HepG2 (cell line): ENCODE measurements around the gene MLST8. TPM values are rescaled to one million over a fixed set of nuclear protein-coding genes. Genes with fewer than 3 reads are reported as not detected.
A peak's percentile ranks its signal among the peaks of the same experiment; 100 is the strongest.

Experiments used
- EZH2 ChIP-seq: conservative IDR thresholded peaks from 2 replicates; pipeline ENCODE4 v1.6.1; 2012; ENCODE audit warnings: mild to moderate bottlenecking, low read depth, low read length, moderate library complexity
- HOXA5 ChIP-seq: sonication (generic); formaldehyde crosslinking; IDR thresholded peaks from 2 replicates; pipeline ENCODE4 v1.4.0; 2020; ENCODE audit warnings: missing genetic modification reagents
- MEIS2 ChIP-seq: sonication (generic); formaldehyde crosslinking; IDR thresholded peaks from 2 replicates; pipeline ENCODE4 v1.9.0; 2021; ENCODE audit warnings: mild to moderate bottlenecking, missing genetic modification reagents
- PRMT3 ChIP-seq: sonication (generic); formaldehyde crosslinking; IDR thresholded peaks from 2 replicates; pipeline ENCODE4 v1.8.1; 2022; ENCODE audit warnings: low read depth, mild to moderate bottlenecking, moderate library complexity, missing genetic modification reagents, borderline replicate concordance
- RBFOX2 ChIP-seq: fragments of 200-400 bp; formaldehyde crosslinking; IDR thresholded peaks from 2 replicates; pipeline ENCODE4 v1.6.1; 2017; ENCODE audit warnings: low read depth, mild to moderate bottlenecking, low read length
- ZNF569 ChIP-seq: sonication (generic); formaldehyde crosslinking; IDR thresholded peaks from 2 replicates; pipeline ENCODE4 v1.5.0; 2020; ENCODE audit warnings: mild to moderate bottlenecking, missing genetic modification reagents, moderate library complexity, borderline replicate concordance
- ZNF570 ChIP-seq: sonication (generic); formaldehyde crosslinking; IDR thresholded peaks from 2 replicates; pipeline ENCODE4 v1.4.0; 2020; ENCODE audit warnings: mild to moderate bottlenecking, missing genetic modification reagents, borderline replicate concordance
- ZNF589 ChIP-seq: sonication (generic); formaldehyde crosslinking; conservative IDR thresholded peaks from 2 replicates; pipeline ENCODE4 v1.8.0; 2022; ENCODE audit warnings: mild to moderate bottlenecking, moderate library complexity, missing genetic modification reagents
- ZNF850 ChIP-seq: sonication (generic); formaldehyde crosslinking; conservative IDR thresholded peaks from 2 replicates; pipeline ENCODE4 v1.9.0; 2021; ENCODE audit warnings: mild to moderate bottlenecking, missing genetic modification reagents
- ZNF883 ChIP-seq: sonication (generic); formaldehyde crosslinking; IDR thresholded peaks from 2 replicates; pipeline ENCODE4 v1.5.1; 2020; ENCODE audit warnings: mild to moderate bottlenecking, missing genetic modification reagents; ENCODE audit errors: not compliant biosample characterization
- ZSCAN21 ChIP-seq: sonication (generic); formaldehyde crosslinking; IDR thresholded peaks from 2 replicates; pipeline ENCODE4 v1.8.0; 2022; ENCODE audit warnings: mild to moderate bottlenecking, missing genetic modification reagents, moderate library complexity, borderline replicate concordance
- ZSCAN29 ChIP-seq: sonication (generic); formaldehyde crosslinking; conservative IDR thresholded peaks from 2 replicates; pipeline ENCODE4 v1.4.0; 2020; ENCODE audit warnings: mild to moderate bottlenecking, missing genetic modification reagents
- polyA plus RNA-seq, 8 experiments: library from polyadenylated mRNA; depleted of rRNA in 3 of 8; stranded (reverse) in 7 of 8; unstranded in 1 of 8; fragments of >200 nt; fragmentation: Illumina TruSeq in 4 of 8; extraction: Trizol in 4 of 8; gene quantifications; 2 replicates each; pipeline versions ENCODE4 v1.2.1 to v1.2.3, GENCODE V29; 2011 to 2016; ENCODE audit warnings: low read depth in 4 of 8, missing spikeins in 1 of 8, mixed read lengths in 1 of 8; ENCODE audit not compliant: insufficient read depth in 1 of 8
- total RNA-seq, 5 experiments: library from RNA; depleted of rRNA; stranded (reverse); fragments of >200 nt; fragmentation: Illumina TruSeq; extraction: Trizol; gene quantifications; 2 replicates each; pipeline ENCODE4 v1.2.3, GENCODE V29; 2016; ENCODE audit warnings: low read depth in 1 of 5
- TF ChIP-seq, protein P1 (sequence below): sonication (generic); formaldehyde crosslinking; IDR thresholded peaks from 2 replicates; pipeline ENCODE4 v1.5.1; 2020; ENCODE audit warnings: missing genetic modification reagents, mild to moderate bottlenecking, borderline replicate concordance
- TF ChIP-seq, protein P2 (sequence below): sonication (generic); formaldehyde crosslinking; IDR thresholded peaks from 2 replicates; pipeline ENCODE4 v1.4.0; 2020; ENCODE audit warnings: mild to moderate bottlenecking, missing genetic modification reagents
- TF ChIP-seq, protein P3 (sequence below): sonication (generic); formaldehyde crosslinking; IDR thresholded peaks from 2 replicates; pipeline ENCODE4 v1.5.0; 2020; ENCODE audit warnings: missing genetic modification reagents
- TF ChIP-seq, protein P4 (sequence below): sonication (generic); formaldehyde crosslinking; IDR thresholded peaks from 2 replicates; pipeline ENCODE4 v1.5.0; 2020; ENCODE audit warnings: missing genetic modification reagents, mild to moderate bottlenecking, borderline replicate concordance
- TF ChIP-seq, protein P5 (sequence below): sonication (generic); formaldehyde crosslinking; IDR thresholded peaks from 2 replicates; pipeline ENCODE4 v1.4.0; 2020; ENCODE audit warnings: missing genetic modification reagents, borderline replicate concordance
- TF ChIP-seq, protein P6 (sequence below): sonication (generic); formaldehyde crosslinking; IDR thresholded peaks from 2 replicates; pipeline ENCODE4 v1.4.0; 2020; ENCODE audit warnings: missing genetic modification reagents

The MLST8 gene
- total and polyA plus RNA-seq, 2 of the 13 experiments (the other 11 are each of a cell fraction or from before 2014, with no cell fraction given), result 30.8 to 72.7 TPM

DNA sequence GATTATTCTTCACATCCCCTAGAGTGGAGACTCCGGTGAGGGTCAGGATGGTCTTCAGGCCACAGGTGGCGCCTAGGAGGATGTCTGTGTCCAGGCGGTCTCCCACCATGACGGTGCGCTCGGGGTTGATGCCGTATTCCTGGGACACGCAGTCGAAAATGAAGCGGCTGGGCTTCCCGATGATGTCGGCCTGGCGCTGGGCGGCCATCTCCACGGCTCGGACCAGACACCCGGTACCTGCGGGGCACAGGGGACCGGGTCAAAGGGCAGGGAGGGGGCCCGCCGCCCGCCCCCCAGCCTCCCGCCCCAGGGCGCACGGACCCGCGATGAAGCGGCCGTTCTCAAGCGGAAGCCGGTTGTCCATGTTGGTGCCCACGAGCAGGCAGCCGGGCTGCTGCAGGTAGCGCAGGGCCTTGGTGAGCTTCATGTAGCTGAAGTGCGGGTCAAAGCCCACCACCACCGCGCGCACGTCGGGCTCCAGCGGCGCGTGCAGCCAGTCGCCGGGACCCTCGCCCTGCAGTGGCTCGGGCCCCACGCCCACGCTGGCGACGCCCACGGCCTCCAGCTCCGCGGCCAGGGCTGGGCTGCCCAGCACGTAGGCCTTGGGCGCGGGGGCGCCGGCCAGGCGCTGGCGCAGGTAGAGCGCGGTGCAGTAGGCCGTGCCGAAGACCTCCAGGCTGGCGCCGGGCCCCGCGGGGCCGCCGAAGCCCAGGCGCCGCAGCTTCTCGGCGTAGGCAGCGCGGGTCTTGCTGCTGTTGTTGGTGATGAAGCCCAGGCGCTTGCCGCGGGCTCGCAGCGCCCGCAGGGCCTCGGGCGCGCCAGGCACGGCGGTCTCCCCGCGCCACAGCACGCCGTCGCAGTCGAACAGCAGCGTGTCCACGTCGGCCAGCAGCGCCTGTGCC, 8.8 kb downstream of the MLST8 start (continued):
- TF ChIP-seq, protein P1, sequence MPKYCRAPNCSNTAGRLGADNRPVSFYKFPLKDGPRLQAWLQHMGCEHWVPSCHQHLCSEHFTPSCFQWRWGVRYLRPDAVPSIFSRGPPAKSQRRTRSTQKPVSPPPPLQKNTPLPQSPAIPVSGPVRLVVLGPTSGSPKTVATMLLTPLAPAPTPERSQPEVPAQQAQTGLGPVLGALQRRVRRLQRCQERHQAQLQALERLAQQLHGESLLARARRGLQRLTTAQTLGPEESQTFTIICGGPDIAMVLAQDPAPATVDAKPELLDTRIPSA (CRISPR knock-in tag), result no peak
- TF ChIP-seq ZSCAN21 (CRISPR knock-in tag) (peak; percentile 28; the same call in 1 of the 2 replicates), ZSCAN29 (no peak), PRMT3 (CRISPR knock-in tag) (0 out of 2 replicates have a peak, but pooled peaks have one; percentile 4), ZNF883 (CRISPR knock-in tag) (no peak), RBFOX2 (peak; percentile 37; the same call in 1 of the 2 replicates), ZNF589 (CRISPR knock-in tag) (no peak), EZH2 (no peak), ZNF569 (CRISPR knock-in tag) (no peak), MEIS2 (CRISPR knock-in tag) (peak; percentile 31; the same call in 1 of the 2 replicates), HOXA5 (CRISPR knock-in tag) (no peak), ZNF570 (no peak), ZNF850 (no peak)
- TF ChIP-seq, protein P2, sequence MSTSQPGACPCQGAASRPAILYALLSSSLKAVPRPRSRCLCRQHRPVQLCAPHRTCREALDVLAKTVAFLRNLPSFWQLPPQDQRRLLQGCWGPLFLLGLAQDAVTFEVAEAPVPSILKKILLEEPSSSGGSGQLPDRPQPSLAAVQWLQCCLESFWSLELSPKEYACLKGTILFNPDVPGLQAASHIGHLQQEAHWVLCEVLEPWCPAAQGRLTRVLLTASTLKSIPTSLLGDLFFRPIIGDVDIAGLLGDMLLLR, result no peak
- TF ChIP-seq, protein P3, sequence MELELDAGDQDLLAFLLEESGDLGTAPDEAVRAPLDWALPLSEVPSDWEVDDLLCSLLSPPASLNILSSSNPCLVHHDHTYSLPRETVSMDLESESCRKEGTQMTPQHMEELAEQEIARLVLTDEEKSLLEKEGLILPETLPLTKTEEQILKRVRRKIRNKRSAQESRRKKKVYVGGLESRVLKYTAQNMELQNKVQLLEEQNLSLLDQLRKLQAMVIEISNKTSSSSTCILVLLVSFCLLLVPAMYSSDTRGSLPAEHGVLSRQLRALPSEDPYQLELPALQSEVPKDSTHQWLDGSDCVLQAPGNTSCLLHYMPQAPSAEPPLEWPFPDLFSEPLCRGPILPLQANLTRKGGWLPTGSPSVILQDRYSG, result no peak
- TF ChIP-seq, protein P4, sequence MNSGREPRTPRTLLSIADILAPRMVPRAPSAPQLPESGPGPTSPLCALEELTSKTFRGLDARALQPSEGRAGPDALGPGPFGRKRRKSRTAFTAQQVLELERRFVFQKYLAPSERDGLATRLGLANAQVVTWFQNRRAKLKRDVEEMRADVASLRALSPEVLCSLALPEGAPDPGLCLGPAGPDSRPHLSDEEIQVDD (CRISPR knock-in tag), result no peak
- TF ChIP-seq, protein P5, sequence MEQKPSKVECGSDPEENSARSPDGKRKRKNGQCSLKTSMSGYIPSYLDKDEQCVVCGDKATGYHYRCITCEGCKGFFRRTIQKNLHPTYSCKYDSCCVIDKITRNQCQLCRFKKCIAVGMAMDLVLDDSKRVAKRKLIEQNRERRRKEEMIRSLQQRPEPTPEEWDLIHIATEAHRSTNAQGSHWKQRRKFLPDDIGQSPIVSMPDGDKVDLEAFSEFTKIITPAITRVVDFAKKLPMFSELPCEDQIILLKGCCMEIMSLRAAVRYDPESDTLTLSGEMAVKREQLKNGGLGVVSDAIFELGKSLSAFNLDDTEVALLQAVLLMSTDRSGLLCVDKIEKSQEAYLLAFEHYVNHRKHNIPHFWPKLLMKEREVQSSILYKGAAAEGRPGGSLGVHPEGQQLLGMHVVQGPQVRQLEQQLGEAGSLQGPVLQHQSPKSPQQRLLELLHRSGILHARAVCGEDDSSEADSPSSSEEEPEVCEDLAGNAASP (CRISPR knock-in tag), result no peak
- TF ChIP-seq, protein P6, sequence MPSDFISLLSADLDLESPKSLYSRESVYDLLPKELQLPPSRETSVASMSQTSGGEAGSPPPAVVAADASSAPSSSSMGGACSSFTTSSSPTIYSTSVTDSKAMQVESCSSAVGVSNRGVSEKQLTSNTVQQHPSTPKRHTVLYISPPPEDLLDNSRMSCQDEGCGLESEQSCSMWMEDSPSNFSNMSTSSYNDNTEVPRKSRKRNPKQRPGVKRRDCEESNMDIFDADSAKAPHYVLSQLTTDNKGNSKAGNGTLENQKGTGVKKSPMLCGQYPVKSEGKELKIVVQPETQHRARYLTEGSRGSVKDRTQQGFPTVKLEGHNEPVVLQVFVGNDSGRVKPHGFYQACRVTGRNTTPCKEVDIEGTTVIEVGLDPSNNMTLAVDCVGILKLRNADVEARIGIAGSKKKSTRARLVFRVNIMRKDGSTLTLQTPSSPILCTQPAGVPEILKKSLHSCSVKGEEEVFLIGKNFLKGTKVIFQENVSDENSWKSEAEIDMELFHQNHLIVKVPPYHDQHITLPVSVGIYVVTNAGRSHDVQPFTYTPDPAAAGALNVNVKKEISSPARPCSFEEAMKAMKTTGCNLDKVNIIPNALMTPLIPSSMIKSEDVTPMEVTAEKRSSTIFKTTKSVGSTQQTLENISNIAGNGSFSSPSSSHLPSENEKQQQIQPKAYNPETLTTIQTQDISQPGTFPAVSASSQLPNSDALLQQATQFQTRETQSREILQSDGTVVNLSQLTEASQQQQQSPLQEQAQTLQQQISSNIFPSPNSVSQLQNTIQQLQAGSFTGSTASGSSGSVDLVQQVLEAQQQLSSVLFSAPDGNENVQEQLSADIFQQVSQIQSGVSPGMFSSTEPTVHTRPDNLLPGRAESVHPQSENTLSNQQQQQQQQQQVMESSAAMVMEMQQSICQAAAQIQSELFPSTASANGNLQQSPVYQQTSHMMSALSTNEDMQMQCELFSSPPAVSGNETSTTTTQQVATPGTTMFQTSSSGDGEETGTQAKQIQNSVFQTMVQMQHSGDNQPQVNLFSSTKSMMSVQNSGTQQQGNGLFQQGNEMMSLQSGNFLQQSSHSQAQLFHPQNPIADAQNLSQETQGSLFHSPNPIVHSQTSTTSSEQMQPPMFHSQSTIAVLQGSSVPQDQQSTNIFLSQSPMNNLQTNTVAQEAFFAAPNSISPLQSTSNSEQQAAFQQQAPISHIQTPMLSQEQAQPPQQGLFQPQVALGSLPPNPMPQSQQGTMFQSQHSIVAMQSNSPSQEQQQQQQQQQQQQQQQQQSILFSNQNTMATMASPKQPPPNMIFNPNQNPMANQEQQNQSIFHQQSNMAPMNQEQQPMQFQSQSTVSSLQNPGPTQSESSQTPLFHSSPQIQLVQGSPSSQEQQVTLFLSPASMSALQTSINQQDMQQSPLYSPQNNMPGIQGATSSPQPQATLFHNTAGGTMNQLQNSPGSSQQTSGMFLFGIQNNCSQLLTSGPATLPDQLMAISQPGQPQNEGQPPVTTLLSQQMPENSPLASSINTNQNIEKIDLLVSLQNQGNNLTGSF (CRISPR knock-in tag), result peak; percentile 51; the same call in 1 of the 2 replicates
